Breast epithelium (tissue), 3 donors: ENCODE results near the gene RTN4R.

Source experiments
- CTCF ChIP-seq, 3 donors: fragments of 450-650 bp; IDR thresholded peaks; one replicate each; pipeline ENCODE4 v1.5.1; 2016 to 2017; ENCODE audit warnings: antibody characterized with exemption in 3 of 3, mild to moderate bottlenecking in 3 of 3, moderate library complexity in 3 of 3
- POLR2AphosphoS5 ChIP-seq, 3 donors: sonication (generic); formaldehyde crosslinking; IDR thresholded peaks; one replicate each; pipeline ENCODE4 v1.6.1; 2017; ENCODE audit warnings: antibody characterized with exemption in 3 of 3

GRCh38 chr22:20249797-20250354, 18.2 kb downstream of the RTN4R start:
- TF ChIP-seq CTCF (IDR thresholded peaks at IDR 0.05) = no peak
- no peak for TF ChIP-seq POLR2AphosphoS5 (IDR thresholded peaks at IDR 0.05)
